Stimulated activated naive CD8-positive, alpha-beta T cell treated with anti-CD3 and anti-CD28 coated beads, Interleukin-15, Interleukin-2, amounts not matched to agents 100 U/mL and 50 U/mL, for 24 hours (primary cell): ENCODE results near the gene OSBPL9.
A peak's percentile ranks its signal among the peaks of the same experiment; 100 is the strongest.

Source experiments
- ATAC-seq: fragments of 150-1000 bp; cut with Tn5 transposase; one replicate; pipeline ENCODE4 v1.10.0; 2021
- DNase-seq: peaks from one replicate; pipeline ENCODE4 v3.0.0; 2021

The OSBPL9 gene

GRCh38 chr1:51616903-51617708, at the start of gene OSBPL9:
OSBPL9 (plus strand) TSS chr1:51617092; CDS start chr1:51617111, 19 bp downstream.
- ATAC-seq (peak; percentile 95), DNase-seq (peak; percentile 88)

GRCh38 chr1:51567653-51568052, 49.2 kb upstream of the OSBPL9 start:
- ATAC-seq: no peak

GRCh38 chr1:51568231-51568935, 48.5 kb upstream of the OSBPL9 start:
- no peak for ATAC-seq

More at GRCh38 chr1:51567653-51568052, 49.2 kb upstream of the OSBPL9 start:
- no peak for DNase-seq

GRCh38 chr1:51569284-51570062, 47.4 kb upstream of the OSBPL9 start:
- peak; percentile 83 for ATAC-seq

More at GRCh38 chr1:51568231-51568935, 48.5 kb upstream of the OSBPL9 start:
- no peak for DNase-seq

GRCh38 chr1:51570063-51570710, 46.7 kb upstream of the OSBPL9 start:
- peak; percentile 54 for ATAC-seq
- DNase-seq: no peak

More at GRCh38 chr1:51569284-51570062, 47.4 kb upstream of the OSBPL9 start:
- DNase-seq: peak; percentile 33

GRCh38 chr1:51572365-51572764, 44.5 kb upstream of the OSBPL9 start:
- ATAC-seq (no peak), DNase-seq (no peak)

GRCh38 chr1:51574796-51575195, 42.1 kb upstream of the OSBPL9 start:
- ATAC-seq: no peak
- no peak for DNase-seq

GRCh38 chr1:51575406-51576084, 41.3 kb upstream of the OSBPL9 start:
- ATAC-seq (peak; percentile 85), DNase-seq (peak; percentile 14)

GRCh38 chr1:51576085-51576444, 40.8 kb upstream of the OSBPL9 start:
- ATAC-seq: no peak
- DNase-seq: no peak

- ATAC-seq: no peak
Measured at GRCh38 chr1:51576923-51577322, 40.0 kb upstream of the OSBPL9 start.

GRCh38 chr1:51578383-51579109, 38.3 kb upstream of the OSBPL9 start:
- DNase-seq (no peak), ATAC-seq (no peak)

More at GRCh38 chr1:51576923-51577322, 40.0 kb upstream of the OSBPL9 start:
- no peak for DNase-seq

GRCh38 chr1:51581238-51581637, 35.7 kb upstream of the OSBPL9 start:
- DNase-seq (no peak), ATAC-seq (no peak)

- no peak for ATAC-seq
- no peak for DNase-seq
Measured at GRCh38 chr1:51583532-51583931, 33.4 kb upstream of the OSBPL9 start.

- ATAC-seq (no peak), DNase-seq (no peak)
Measured at GRCh38 chr1:51584021-51584420, 32.9 kb upstream of the OSBPL9 start.

- ATAC-seq (no peak), DNase-seq (no peak)
Measured at GRCh38 chr1:51592711-51593110, 24.2 kb upstream of the OSBPL9 start.

- no peak for ATAC-seq
Measured at GRCh38 chr1:51594716-51595115, 22.2 kb upstream of the OSBPL9 start.

GRCh38 chr1:51600529-51600928, 16.4 kb upstream of the OSBPL9 start:
- no peak for ATAC-seq
- no peak for DNase-seq

More at GRCh38 chr1:51594716-51595115, 22.2 kb upstream of the OSBPL9 start:
- DNase-seq: no peak

- no peak for ATAC-seq
- no peak for DNase-seq
Measured at GRCh38 chr1:51600965-51601364, 15.9 kb upstream of the OSBPL9 start.

GRCh38 chr1:51605961-51606723, 10.8 kb upstream of the OSBPL9 start:
- no peak for DNase-seq
- ATAC-seq: no peak

- ATAC-seq (no peak), DNase-seq (no peak)
Measured at GRCh38 chr1:51607681-51608095, 9.2 kb upstream of the OSBPL9 start.
